ENCODE data around the gene FKBP3.

GRCh38 chr14:45149602-45150001 lies 15.3 kb upstream of the FKBP3 start:
- no peak for TF ChIP-seq POLR2AphosphoS5 (IDR thresholded peaks at IDR 0.05; ENCODE audit: low read depth, low read length)
- TF ChIP-seq SIN3A (IDR thresholded peaks at IDR 0.05; ENCODE audit: borderline replicate concordance, insufficient read depth, low read length), result no peak
- TF ChIP-seq TAF1 (IDR thresholded peaks at IDR 0.05; ENCODE audit: borderline replicate concordance, insufficient read depth, low read length), result no peak

All from PFSK-1 (cell line).